SH-SY5Y (cell line): ENCODE measurements around the gene TMEM184A.

ENCODE experiments used
- GATA2 ChIP-seq: IDR thresholded peaks from 2 replicates; pipeline ENCODE4 v1.6.1; 2011; ENCODE audit warnings: mild to moderate bottlenecking, low read depth, low read length
- GATA3 ChIP-seq: IDR thresholded peaks from 2 replicates; pipeline ENCODE4 v1.6.1; 2011; ENCODE audit warnings: low read depth, mild to moderate bottlenecking, low read length, moderate library complexity

GRCh38 chr7:1538544-1539180 lies 17.3 kb downstream of the TMEM184A start:
- no peak for TF ChIP-seq GATA2
- no peak for TF ChIP-seq GATA3
